ENCODE results near the gene CPLX4.
"Not testable (repeated sequence)": the region's sequence is repeated elsewhere in the genome, so short reads cannot be mapped to it uniquely, and the experiment has no call there.

Gene CPLX4

DNA sequence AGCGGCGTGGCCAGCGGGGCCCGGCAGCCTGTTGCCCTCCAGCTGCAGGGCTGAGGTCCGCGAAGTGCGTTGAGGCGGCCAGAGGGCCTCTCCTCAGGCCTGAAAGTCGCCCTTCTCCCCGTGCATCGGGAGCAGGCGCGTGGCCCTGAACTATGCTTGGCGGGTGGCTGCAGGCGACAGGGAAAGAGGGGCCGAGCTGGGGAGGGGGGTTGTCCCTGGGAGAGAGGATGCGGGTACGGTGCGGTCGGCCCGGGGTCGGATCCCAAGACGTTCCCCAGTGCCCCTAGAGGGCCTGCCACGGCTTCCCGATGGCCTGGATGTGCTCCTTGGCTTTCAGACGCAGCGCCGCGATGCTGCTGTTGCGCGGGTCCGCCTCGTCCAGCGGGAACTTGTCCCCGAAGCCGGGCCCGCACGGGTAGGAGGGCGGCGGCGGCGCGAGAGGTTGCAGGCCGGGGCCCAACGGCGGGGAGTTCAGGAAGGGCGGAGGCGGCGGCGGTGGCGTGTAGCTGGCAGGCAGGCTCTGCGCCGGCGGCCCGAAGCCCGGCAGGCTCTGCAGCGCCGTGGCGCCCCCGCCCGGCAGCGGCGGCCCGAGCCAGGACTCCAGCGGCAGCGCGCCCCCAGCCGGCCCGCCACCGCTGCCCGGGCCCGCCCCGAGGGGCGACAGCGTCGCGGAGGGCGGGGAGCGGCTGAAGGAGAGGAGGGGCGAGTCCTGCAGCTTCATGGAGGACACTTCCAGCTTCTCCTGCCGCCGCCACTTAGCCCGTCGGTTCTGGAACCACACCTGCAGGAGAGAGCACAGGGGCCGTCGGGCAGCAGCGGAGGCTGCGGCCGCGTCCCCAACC lies 49.5 kb downstream of the CPLX4 start:
- peak; percentile 46 for DNase-seq

DNA sequence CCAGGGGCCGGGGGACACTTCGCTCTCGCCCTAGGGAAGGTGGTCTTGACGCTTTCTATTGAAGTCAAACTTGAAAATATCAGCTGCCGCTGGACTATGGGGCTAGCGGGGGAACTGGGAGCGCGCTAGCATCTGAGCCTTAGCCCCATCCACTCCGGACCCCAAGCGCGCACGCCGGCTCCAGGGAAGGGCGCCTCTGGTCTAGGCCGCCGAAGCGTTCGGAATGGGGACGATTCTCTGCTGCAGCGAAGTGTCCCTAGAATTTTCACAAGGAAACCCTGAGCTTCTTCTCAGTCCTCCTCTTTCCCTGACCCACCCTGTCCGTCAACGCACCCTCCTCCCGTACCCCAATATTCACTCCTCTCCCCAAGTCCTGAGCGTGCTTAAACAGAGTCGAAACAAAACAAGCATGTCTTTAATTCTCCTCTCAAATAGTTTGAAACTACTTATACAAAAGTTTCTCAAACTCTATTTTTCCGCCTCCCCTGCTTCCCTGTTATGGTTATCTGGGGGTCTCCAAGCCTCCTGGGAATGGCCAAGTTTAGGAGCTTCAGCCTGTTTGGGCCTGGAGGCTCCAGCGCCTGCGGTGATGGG lies 50.2 kb downstream of the CPLX4 start:
- DNase-seq: no peak

- peak; percentile 35 for DNase-seq
Observed at GRCh38 chr18:59267503-59268126, 50.8 kb downstream of the CPLX4 start.

DNA sequence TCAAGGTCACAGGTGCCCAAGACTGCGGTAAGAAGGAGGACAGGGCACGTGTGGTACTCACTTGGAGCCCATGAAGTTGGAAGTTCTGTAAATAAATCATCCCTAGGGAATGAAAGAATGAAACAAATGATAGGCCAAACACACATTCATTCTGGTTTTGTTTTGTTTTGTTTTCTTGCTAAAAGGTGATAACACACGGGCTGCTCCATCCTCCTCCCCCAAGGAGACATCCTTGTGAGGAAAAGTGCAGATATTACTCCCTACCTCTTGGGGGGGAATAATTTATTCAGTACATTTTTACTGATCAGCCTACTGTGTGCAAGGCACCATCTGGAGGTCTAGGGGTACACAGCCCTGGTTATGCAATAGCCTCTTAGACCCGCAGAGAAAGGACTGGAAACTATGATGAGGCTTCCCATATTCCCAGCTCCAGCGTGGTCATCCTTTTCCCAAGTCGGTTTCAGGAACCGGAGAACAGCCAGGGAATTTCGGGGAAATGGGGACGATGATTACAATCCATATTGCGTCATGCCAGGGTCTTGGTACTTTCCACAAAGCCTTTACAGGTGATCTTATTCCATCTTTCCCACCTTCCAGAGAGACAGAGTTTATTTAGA lies 51.5 kb downstream of the CPLX4 start:
- DNase-seq: no peak

DNA sequence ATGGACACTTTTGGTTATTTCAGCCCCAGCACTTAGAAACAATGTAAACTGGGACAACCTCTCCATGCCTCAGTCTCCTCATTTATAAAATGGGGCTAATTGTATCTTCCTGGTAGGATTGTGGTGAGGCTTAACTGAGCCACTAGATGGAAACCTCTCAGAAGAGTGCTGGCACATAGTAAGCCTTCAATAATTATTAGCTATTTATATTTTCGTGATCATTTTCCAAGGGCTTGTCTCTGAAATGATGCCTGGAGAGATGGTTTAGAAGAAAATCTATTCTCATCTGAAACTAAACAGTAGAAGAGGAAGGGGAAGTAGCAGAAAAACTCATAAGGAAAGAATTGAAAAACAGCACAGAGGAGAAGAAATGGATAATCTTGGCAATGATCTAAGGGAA lies 52.0 kb downstream of the CPLX4 start:
- no peak for DNase-seq

- DNase-seq: no peak
Observed at GRCh38 chr18:59265974-59266369, 52.5 kb downstream of the CPLX4 start.

- DNase-seq: no peak
Observed at GRCh38 chr18:59265246-59265973, 53.0 kb downstream of the CPLX4 start.

DNA sequence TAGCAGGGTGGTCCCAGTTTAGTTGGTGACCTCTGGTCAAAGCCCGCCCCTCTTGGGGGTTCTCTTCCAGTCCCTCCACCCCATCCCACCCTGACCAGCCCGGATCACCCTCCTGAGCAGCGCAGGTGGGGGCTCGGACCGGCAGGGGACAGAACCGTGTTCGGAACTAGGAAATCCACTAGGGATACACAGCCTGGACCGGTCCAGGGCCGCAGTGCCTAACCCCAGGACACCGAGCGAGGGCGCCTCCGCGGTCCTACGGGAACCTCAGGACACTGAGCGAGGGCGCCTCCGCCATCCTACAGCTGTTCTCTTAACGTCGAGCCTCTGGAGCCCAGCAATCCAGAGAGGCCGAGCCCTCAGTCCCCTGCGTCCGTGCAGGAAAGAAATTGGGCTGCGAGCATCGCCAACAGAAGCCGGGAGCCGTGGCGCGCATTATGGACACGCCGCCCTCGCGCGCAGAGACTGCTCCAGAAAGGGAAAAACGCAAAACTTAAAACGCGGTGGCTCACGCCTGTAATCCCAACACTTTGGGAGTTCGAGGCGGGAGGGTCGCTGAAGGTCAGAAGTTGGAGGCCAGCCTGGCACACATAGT lies 53.7 kb downstream of the CPLX4 start:
- no peak for DNase-seq

- no peak for DNase-seq
Observed at GRCh38 chr18:59264121-59264571, 54.3 kb downstream of the CPLX4 start.

DNA sequence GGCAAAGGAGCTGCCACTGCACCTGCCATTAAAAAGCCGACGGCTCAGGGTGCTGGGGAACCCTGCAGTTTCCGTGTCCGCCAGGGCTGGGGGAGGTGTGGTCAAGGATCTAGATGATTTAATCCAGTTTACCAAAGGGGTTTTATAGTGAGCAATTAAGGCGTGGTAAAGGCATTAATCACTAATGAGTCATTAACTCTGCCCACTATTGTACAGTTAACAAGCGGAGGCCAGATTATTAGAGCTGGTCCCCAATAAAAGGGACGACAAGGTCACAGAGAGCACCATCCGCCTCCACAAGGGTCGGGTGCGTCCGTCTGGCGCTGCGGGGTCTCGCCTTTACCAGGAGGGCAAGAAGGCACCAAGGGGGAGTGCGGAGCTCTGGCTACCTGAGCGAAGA lies 54.8 kb downstream of the CPLX4 start:
- no peak for DNase-seq

DNA sequence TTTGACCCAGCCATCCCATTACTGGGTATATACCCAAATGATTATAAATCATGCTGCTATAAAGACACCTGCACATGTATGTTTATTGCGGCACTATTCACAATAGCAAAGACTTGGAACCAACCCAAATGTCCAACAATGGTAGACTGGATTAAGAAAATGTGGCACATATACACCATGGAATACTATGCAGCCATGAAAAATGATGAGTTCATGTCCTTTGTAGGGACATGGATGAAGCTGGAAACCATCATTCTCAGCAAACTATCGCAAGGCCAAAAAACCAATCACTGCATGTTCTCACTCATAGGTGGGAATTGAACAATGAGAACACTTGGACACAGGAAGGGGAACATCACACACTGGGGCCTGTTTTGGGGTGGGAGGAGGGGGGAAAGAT lies 56.2 kb downstream of the CPLX4 start:
- DNase-seq: not testable (repeated sequence)

GRCh38 chr18:59261842-59262241 lies 56.6 kb downstream of the CPLX4 start:
- DNase-seq: not testable (repeated sequence)

DNA sequence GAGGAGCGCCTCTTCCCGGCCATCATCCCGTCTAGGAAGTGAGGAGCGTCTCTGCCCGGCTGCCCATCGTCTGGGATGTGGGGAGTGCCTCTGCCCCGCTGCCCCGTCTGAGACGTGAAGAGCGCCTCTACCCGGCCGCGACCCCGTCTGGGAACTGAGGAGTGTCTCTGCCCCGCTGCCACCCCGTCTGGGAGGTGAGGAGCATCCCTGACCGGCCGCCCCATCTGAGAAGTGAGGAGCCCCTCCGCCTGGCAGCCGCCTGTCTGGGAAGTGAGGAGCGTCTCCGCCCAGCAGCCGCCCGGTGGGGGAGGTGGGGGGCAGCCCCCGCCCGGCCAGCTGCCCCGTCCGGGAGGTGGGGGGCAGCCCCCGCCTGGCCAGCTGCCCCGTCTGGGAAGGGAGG lies 63.0 kb downstream of the CPLX4 start:
- DNase-seq: not testable (repeated sequence)

GRCh38 chr18:59249199-59249774 lies 69.2 kb downstream of the CPLX4 start:
- peak; percentile 81 for DNase-seq

GRCh38 chr18:59246796-59247195 lies 71.7 kb downstream of the CPLX4 start:
- no peak for DNase-seq

Measured in NCI-H1105 treated with DMSO at 0.1 percent for 48 hours (cell line).